Fibroblast of villous mesenchyme (primary cell): ENCODE results near the gene GSG1L. TPM values are rescaled to one million over a fixed set of nuclear protein-coding genes. Genes with fewer than 3 reads are reported as not detected.
"Not testable (repeated sequence)": the region's sequence is repeated elsewhere in the genome, so short reads cannot be mapped to it uniquely, and the experiment has no call there.

Source experiments
- DNase-seq: peaks from one replicate; pipeline ENCODE4 v3.0.0-alpha.2; 2010; ENCODE audit warnings: low read depth
- H3K4me3 ChIP-seq: 2 replicates; pipeline ENCODE4 v1.5.1; 2011; ENCODE audit warnings: low read depth, mild to moderate bottlenecking, low read length
- CTCF ChIP-seq: IDR thresholded peaks from 2 replicates; pipeline ENCODE4 v1.5.1; 2012; ENCODE audit warnings: low read depth, mild to moderate bottlenecking, low read length; ENCODE audit not compliant: insufficient read depth
- total RNA-seq: library from RNA; depleted of rRNA; stranded (reverse); fragments of >200 nt; gene quantifications from 2 replicates; pipeline ENCODE4 v1.2.3, GENCODE V29; 2012

Gene GSG1L
- total RNA-seq, 1 donor: not detected

DNA sequence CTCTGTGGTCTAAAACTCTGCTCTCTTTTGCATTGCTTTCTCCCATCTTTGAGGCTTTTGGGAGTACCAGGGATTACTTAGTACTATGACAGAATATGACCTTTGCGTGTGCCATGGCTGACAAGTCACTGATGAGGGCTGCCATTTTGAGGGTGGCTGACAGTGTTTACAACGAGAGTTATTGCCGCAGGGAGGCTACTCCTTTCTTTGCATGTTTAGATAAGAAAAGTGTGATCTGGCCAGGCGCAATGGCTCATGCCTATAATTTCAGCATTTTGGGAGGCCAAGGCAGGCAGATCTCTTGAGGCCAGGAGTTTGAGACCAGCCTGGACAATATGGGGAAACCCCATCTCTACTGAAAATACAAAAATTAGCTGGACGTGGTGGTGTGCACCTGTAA lies 77.5 kb downstream of the GSG1L start:
- H3K4me3 ChIP-seq: no peak overlapping the region
- no peak for TF ChIP-seq CTCF
- no peak for DNase-seq

GRCh38 chr16:27984121-27984520 lies 79.4 kb downstream of the GSG1L start:
- H3K4me3 ChIP-seq: no peak overlapping the region
- DNase-seq: no peak
- TF ChIP-seq CTCF: no peak

GRCh38 chr16:27983244-27983643 lies 80.3 kb downstream of the GSG1L start:
- H3K4me3 ChIP-seq: no peak overlapping the region
- no peak for DNase-seq
- TF ChIP-seq CTCF: no peak

GRCh38 chr16:27982184-27982583 lies 81.3 kb downstream of the GSG1L start:
- no peak for DNase-seq
- H3K4me3 ChIP-seq: no peak overlapping the region
- no peak for TF ChIP-seq CTCF

GRCh38 chr16:27980919-27981700 lies 82.4 kb downstream of the GSG1L start:
- no peak for TF ChIP-seq CTCF
- DNase-seq: no peak
- H3K4me3 ChIP-seq: no peak overlapping the region

GRCh38 chr16:27980076-27980775 lies 83.3 kb downstream of the GSG1L start:
- TF ChIP-seq CTCF: no peak
- no peak overlapping the region for H3K4me3 ChIP-seq
- no peak for DNase-seq

DNA sequence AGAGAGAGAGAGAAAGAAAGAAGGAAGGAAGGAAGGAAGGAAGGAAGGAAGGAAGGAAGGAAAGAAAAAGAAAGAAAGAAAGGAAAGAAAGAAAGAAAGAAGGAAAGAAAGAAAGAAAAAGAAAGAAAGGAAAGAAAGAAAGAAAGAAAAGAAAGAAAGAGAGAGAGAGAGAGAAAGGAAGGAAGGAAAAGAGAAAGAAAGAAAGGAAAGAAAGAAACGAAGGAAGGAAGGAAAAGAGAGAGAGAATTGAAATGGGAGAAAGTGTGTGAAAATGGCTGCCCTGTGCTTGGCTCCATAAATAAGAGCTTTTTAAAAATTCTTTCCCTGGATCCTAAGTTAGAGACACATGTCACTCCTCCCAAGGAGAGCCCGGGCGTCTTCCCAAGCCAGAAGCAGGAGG lies 83.8 kb downstream of the GSG1L start:
- DNase-seq: not testable (repeated sequence)

More for the DNA sequence above, 83.8 kb downstream of the GSG1L start:
- H3K4me3 ChIP-seq: not testable (repeated sequence)
